Gastrocnemius medialis (tissue), 4 donors: Measurements from ENCODE around the gene ZIM2. TPM values are rescaled to one million over a fixed set of nuclear protein-coding genes. Genes with fewer than 3 reads are reported as not detected.

Experiments
- ATAC-seq, 2 donors: fragments of 150-250 bp; one replicate each; pipeline ENCODE4 v1.9.1; 2016
- DNase-seq, 2 donors: peaks; one replicate each; pipeline ENCODE4 v3.0.0-alpha.2; 2019
- H3K27ac ChIP-seq, 4 donors: fragments of 200-600 bp; sonication (generic); 1 replicate in 1 of 4; 2 replicates in 3 of 4; pipeline ENCODE4 v1.5.1; 2016 to 2018; ENCODE audit warnings: mild to moderate bottlenecking in 2 of 4, moderate library complexity in 1 of 4
- H3K27me3 ChIP-seq, 3 donors: fragments of 200-600 bp; sonication (generic) in 2 of 3; 1 replicate in 1 of 3; 2 replicates in 2 of 3; pipeline versions ENCODE4 v1.5.1 to v1.6.0; 2016 to 2019; ENCODE audit warnings: mild to moderate bottlenecking in 1 of 3, moderate library complexity in 1 of 3
- H3K36me3 ChIP-seq, 2 donors: fragments of 200-600 bp; sonication (generic) in 1 of 2; one replicate each; pipeline ENCODE4 v1.5.1; 2017 to 2018
- H3K4me1 ChIP-seq, 2 donors: fragments of 200-600 bp; sonication (generic) in 1 of 2; one replicate each; pipeline ENCODE4 v1.5.1; 2016 to 2017; ENCODE audit warnings: mild to moderate bottlenecking in 2 of 2
- H3K4me3 ChIP-seq, 4 donors: fragments of 200-600 bp; sonication (generic) in 3 of 4; 1 replicate in 1 of 4; 2 replicates in 3 of 4; pipeline ENCODE4 v1.5.1; 2016 to 2019; ENCODE audit warnings: mild to moderate bottlenecking in 2 of 4
- H3K9me3 ChIP-seq, 3 donors: fragments of 200-600 bp; sonication (generic) in 2 of 3; 1 replicate in 1 of 3; 2 replicates in 2 of 3; pipeline ENCODE4 v1.5.1; 2016 to 2019
- POLR2A ChIP-seq, 2 donors: fragments of 450-650 bp; IDR thresholded peaks; one replicate each; pipeline ENCODE4 v1.6.1; 2017; ENCODE audit warnings: antibody characterized with exemption in 2 of 2, mild to moderate bottlenecking in 2 of 2, moderate library complexity in 2 of 2
- in situ Hi-C, 4 donors: fragments of 200-750 bp; cut with MboI; loops; one replicate each; pipeline versions ENCODE4 v1.15.0 to v1.8.0; 2017; ENCODE audit warnings: low sequenced_read_pairs in 4 of 4
- intact Hi-C: fragments of 100-400 bp; cut with DNase I; formaldehyde crosslinking; loops from one replicate; pipeline ENCODE4 v1.15.1; 2023; ENCODE audit warnings: low total_unique reads
- total RNA-seq, 4 donors: library from RNA; depleted of rRNA; stranded (reverse); fragments of >200 nt; gene quantifications; one replicate each; pipeline versions ENCODE4 v1.1.0 to v1.2.3, GENCODE V29; 2016
- TF ChIP-seq, protein P1 (sequence below), 5 experiments: fragments of 450-650 bp in 3 of 5; fragments of 200-600 bp in 2 of 5; sonication (generic) in 2 of 5; IDR thresholded peaks in 4 of 5; conservative IDR thresholded peaks in 1 of 5; 1 replicate in 4 of 5; 2 replicates in 1 of 5; pipeline ENCODE4 v1.5.1; 2016 to 2019; ENCODE audit warnings: antibody characterized with exemption in 5 of 5, mild to moderate bottlenecking in 3 of 5, moderate library complexity in 3 of 5

Gene ZIM2
- total RNA-seq, 4 donors from 2014 or later, result 3.2 TPM; not detected in 3

DNA sequence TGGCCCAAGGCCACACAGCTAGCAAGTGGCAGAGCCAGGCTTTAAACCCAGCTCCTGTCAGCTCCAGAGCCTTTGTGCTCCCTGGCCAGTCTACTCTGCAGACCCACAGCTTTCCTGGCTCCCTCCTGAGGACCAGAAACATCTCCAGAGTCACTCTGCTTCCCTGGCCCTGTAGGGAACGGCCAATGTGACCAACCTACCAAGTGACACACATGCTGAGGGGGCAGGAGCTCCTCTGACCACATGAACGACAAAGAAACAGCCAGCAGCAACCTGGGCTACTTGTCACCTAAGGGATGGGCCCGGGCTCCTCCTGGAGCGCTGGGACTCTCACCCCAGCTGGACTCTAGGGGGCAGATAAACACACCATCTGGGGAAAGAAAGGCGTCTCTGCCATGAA, 19.3 kb downstream of the ZIM2 start:
- no peak for DNase-seq
- ATAC-seq, result no peak
- Histone ChIP-seq H3K27me3 (no peaks in the 10 kb centered on the region), H3K4me1 (no peaks in the 10 kb centered on the region), H3K4me3 (no peak overlapping the region), H3K27ac (no peak overlapping the region), H3K36me3 (no peaks in the 10 kb centered on the region), H3K9me3 (no peaks in the 10 kb centered on the region)
- intact Hi-C loops, result no loop called here
- in situ Hi-C loops, result no loop called here
- TF ChIP-seq, protein P1, sequence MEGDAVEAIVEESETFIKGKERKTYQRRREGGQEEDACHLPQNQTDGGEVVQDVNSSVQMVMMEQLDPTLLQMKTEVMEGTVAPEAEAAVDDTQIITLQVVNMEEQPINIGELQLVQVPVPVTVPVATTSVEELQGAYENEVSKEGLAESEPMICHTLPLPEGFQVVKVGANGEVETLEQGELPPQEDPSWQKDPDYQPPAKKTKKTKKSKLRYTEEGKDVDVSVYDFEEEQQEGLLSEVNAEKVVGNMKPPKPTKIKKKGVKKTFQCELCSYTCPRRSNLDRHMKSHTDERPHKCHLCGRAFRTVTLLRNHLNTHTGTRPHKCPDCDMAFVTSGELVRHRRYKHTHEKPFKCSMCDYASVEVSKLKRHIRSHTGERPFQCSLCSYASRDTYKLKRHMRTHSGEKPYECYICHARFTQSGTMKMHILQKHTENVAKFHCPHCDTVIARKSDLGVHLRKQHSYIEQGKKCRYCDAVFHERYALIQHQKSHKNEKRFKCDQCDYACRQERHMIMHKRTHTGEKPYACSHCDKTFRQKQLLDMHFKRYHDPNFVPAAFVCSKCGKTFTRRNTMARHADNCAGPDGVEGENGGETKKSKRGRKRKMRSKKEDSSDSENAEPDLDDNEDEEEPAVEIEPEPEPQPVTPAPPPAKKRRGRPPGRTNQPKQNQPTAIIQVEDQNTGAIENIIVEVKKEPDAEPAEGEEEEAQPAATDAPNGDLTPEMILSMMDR (IDR thresholded peaks at IDR 0.05 in 4 of 5, conservative IDR thresholded peaks at IDR 0.05 in 1 of 5), result no peak
- TF ChIP-seq POLR2A (IDR thresholded peaks at IDR 0.05), result no peak

DNA sequence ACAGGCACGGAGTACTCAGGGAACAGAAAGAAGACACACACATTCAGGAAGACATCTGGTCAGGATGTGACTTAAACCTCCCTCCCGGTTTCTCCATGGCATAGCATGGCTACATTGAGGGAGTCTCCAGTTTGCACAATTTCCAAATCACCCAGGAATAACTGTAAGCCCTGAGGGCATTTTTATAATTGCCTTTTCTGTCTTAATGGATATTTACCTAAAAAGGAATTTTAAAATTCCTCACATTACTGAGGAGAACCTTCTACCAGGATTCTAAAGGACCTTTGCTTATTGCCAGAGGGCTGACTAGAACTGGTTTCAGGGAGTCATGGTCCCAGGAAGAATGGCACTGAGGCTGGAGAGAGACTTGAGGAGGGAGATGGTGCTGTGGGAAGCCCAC, 21.4 kb downstream of the ZIM2 start:
- ATAC-seq (no peak), DNase-seq (no peak)
- Histone ChIP-seq H3K4me1 (no peaks in the 10 kb centered on the region), H3K9me3 (no peaks in the 10 kb centered on the region), H3K27me3 (no peaks in the 10 kb centered on the region), H3K4me3 (no peak overlapping the region), H3K36me3 (no peaks in the 10 kb centered on the region), H3K27ac (no peak overlapping the region)
- intact Hi-C loops, result no loop called here
- TF ChIP-seq, protein P1 (IDR thresholded peaks at IDR 0.05 in 4 of 5, conservative IDR thresholded peaks at IDR 0.05 in 1 of 5), result no peak
- no peak for TF ChIP-seq POLR2A (IDR thresholded peaks at IDR 0.05)
- in situ Hi-C loops, result no loop called here

DNA sequence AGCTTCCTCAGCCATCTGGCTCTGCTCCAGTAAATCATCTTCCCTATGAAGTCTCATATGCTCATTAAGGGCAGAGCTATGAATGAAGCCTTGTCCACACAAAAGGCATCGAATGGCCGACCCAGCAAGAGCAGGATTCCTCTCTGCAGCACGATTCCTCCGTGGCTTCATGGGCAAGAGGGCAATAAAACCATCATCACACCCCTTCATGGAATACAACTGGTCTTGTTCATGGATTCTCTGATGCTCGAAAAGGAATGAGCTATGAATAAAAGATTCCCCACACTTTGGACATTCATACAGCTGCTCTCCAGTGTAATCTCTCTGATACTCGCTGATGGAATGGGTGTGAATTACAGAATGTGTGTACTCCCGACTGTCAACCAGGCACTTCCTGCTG, 25.9 kb downstream of the ZIM2 start:
- no peaks in the 10 kb centered on the region for H3K27me3 ChIP-seq
- no peak for ATAC-seq
- intact Hi-C loops (loop anchor here (5.0 kb wide), 1 partner anchor 387 kb away; no protein-coding TSS in a partner anchor), in situ Hi-C loops (no loop called here)
- TF ChIP-seq POLR2A (IDR thresholded peaks at IDR 0.05), result no peak
- TF ChIP-seq, protein P1 (IDR thresholded peaks at IDR 0.05 in 4 of 5, conservative IDR thresholded peaks at IDR 0.05 in 1 of 5), result no peak
- no peak for DNase-seq
- H3K4me1 ChIP-seq, result no peaks in the 10 kb centered on the region
- H3K9me3 ChIP-seq, result no peaks in the 10 kb centered on the region
- H3K4me3 ChIP-seq, result no peak overlapping the region
- H3K27ac ChIP-seq, result no peak overlapping the region
- H3K36me3 ChIP-seq, result no peaks in the 10 kb centered on the region

DNA sequence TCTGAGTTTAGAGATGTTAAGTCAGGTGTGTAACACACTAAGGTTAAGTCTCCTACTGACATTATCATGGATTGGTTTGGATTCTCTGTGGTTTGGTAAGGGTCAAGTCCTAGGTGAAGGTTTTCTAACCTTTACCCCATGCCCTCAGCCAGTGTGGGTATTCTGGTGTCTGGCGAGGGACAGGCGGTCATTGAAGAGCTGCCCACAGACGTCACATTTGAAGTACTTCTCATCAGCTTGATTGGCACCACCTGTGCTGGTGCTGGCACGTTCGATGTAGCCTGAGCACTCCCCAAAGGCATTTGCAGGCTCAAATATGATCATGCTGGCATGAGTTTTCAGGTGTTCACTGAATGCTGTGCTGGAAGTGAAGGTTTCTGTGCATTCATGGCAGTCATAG, 27.0 kb downstream of the ZIM2 start:
- Histone ChIP-seq H3K9me3 (no peaks in the 10 kb centered on the region), H3K27ac (no peak overlapping the region), H3K36me3 (no peaks in the 10 kb centered on the region), H3K27me3 (no peaks in the 10 kb centered on the region), H3K4me1 (no peaks in the 10 kb centered on the region), H3K4me3 (no peak overlapping the region)
- intact Hi-C loops, result loop anchor here (5.0 kb wide), 1 partner anchor 386 kb away; no protein-coding TSS in a partner anchor
- DNase-seq (no peak), ATAC-seq (no peak)
- in situ Hi-C loops, result no loop called here
- TF ChIP-seq, protein P1 (IDR thresholded peaks at IDR 0.05 in 4 of 5, conservative IDR thresholded peaks at IDR 0.05 in 1 of 5), result no peak
- no peak for TF ChIP-seq POLR2A (IDR thresholded peaks at IDR 0.05)

DNA sequence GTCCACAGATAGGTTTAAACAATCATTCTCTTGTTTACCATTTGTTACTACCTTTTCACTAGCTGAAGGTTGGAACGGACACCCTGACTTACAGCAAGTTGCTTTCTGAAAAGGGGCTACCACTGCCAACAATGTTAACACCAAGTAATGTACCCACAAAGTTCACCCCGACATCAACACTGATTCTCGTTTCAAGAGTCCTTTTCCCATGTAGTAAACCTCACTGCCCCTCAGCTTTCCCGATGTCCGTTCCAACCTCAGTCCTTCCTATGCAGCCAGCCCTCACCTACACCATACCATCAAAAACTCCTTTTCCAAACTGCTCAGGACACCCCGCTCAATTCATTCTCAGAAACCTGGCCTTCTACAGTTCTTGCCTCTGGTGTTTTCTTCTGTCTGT, 29.0 kb downstream of the ZIM2 start:
- H3K36me3 ChIP-seq, result no peaks in the 10 kb centered on the region
- no peaks in the 10 kb centered on the region for H3K4me1 ChIP-seq
- no peak for DNase-seq
- no peak overlapping the region for H3K27ac ChIP-seq
- no peak for TF ChIP-seq POLR2A (IDR thresholded peaks at IDR 0.05)
- TF ChIP-seq, protein P1 (IDR thresholded peaks at IDR 0.05 in 4 of 5, conservative IDR thresholded peaks at IDR 0.05 in 1 of 5), result no peak
- H3K27me3 ChIP-seq, result no peaks in the 10 kb centered on the region
- H3K4me3 ChIP-seq, result no peak overlapping the region
- in situ Hi-C loops (no loop called here), intact Hi-C loops (loop anchor here (5.0 kb wide), 1 partner anchor 384 kb away; no protein-coding TSS in a partner anchor)
- ATAC-seq, result no peak
- H3K9me3 ChIP-seq, result no peaks in the 10 kb centered on the region
